ENCODE data around the gene TMEM229B.
A peak's percentile ranks its signal among the peaks of the same experiment; 100 is the strongest.

The TMEM229B gene

GRCh38 chr14:67487937-67488893 is at the start of gene TMEM229B:
Gene TMEM229B, minus strand, starts transcription at chr14:67488721. Its CDS starts 14,798 bp downstream, at chr14:67473923.
- TF ChIP-seq ZFX (IDR thresholded peaks at IDR 0.05; ENCODE audit: borderline replicate concordance), result no peak
- H3K27ac ChIP-seq, result no peak within 1 kb of the TSS

GRCh38 chr14:67537736-67538135 is 49.2 kb upstream of the TMEM229B start:
- TF ChIP-seq CTCF (IDR thresholded peaks at IDR 0.05), result no peak
- no peak for TF ChIP-seq ZFX (IDR thresholded peaks at IDR 0.05; ENCODE audit: borderline replicate concordance)
- H3K27ac ChIP-seq, result no peak overlapping the region

- no peak for TF ChIP-seq ZFX (IDR thresholded peaks at IDR 0.05; ENCODE audit: borderline replicate concordance)
- TF ChIP-seq CTCF (IDR thresholded peaks at IDR 0.05), result no peak
Observed at GRCh38 chr14:67536087-67536486, 47.6 kb upstream of the TMEM229B start.

GRCh38 chr14:67533754-67534085 is 45.2 kb upstream of the TMEM229B start:
- H3K27ac ChIP-seq, result no peak overlapping the region
- TF ChIP-seq CTCF (IDR thresholded peaks at IDR 0.05) (no peak), ZFX (IDR thresholded peaks at IDR 0.05; ENCODE audit: borderline replicate concordance) (no peak)

More at GRCh38 chr14:67536087-67536486, 47.6 kb upstream of the TMEM229B start:
- H3K27ac ChIP-seq, result no peak overlapping the region

- peak within 1 kb of the TSS; percentile 55 for H3K27ac ChIP-seq
Observed at GRCh38 chr14:67532998-67533753, 44.7 kb upstream of the TMEM229B start, which contains the start of gene PLEKHH1. Gene PLEKHH1, plus strand, starts transcription at chr14:67533290. Its CDS starts 8,578 bp downstream, at chr14:67541868.

GRCh38 chr14:67532606-67532997 is 44.1 kb upstream of the TMEM229B start:
- peak overlapping the region; percentile 55 for H3K27ac ChIP-seq
- TF ChIP-seq ZFX (IDR thresholded peaks at IDR 0.05; ENCODE audit: borderline replicate concordance) (no peak), CTCF (IDR thresholded peaks at IDR 0.05) (no peak)

More at GRCh38 chr14:67532998-67533753, 44.7 kb upstream of the TMEM229B start, which contains the start of gene PLEKHH1:
- TF ChIP-seq ZFX (IDR thresholded peaks at IDR 0.05; ENCODE audit: borderline replicate concordance) (no peak), CTCF (IDR thresholded peaks at IDR 0.05) (peak; percentile 24)

Measured in 22Rv1 (cell line).